ENCODE results near the gene PSME4.
A peak's percentile ranks its signal among the peaks of the same experiment; 100 is the strongest.
"Not testable (repeated sequence)": the region's sequence is repeated elsewhere in the genome, so short reads cannot be mapped to it uniquely, and the experiment has no call there.

The PSME4 gene

DNA sequence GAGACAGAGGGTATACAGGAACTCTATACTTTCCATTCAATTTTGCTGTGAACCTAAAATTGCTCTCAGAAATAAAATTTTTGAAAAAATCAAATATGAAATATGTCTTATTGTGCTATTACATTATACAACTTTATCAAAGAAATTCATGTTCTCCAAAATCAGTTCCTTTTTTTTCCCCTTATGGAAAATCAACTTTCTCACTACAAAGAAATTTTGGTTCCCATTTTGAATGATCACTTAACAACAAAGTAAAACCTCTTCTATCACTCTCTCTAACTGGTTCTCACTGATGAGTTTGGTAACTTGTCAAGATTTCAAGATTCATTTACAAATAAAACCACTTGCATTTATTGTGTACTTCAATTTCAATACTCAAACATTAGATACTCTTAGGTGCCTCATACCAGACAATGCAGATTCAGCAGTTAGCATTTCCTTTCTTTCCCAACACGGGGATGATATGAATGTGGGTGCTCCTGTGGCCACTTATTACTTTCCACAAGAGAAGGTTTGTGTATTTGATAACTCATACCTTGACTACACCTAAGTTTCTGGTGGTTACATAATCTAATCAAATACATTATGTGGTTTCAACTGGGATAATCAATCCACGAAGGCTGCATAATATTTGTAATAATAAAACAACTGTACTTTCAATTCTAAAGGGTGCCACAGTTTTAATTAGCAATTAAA is 6.4 kb downstream of the PSME4 start:
- no peak for TF ChIP-seq CTCF (IDR thresholded peaks at IDR 0.05; ENCODE audit: insufficient read depth, low read depth, low read length, missing control alignments)
- no peak overlapping the region for H3K4me3 ChIP-seq (ENCODE audit: low read length)
- DNase-seq (ENCODE audit: low read depth) = peak; percentile 73

DNA sequence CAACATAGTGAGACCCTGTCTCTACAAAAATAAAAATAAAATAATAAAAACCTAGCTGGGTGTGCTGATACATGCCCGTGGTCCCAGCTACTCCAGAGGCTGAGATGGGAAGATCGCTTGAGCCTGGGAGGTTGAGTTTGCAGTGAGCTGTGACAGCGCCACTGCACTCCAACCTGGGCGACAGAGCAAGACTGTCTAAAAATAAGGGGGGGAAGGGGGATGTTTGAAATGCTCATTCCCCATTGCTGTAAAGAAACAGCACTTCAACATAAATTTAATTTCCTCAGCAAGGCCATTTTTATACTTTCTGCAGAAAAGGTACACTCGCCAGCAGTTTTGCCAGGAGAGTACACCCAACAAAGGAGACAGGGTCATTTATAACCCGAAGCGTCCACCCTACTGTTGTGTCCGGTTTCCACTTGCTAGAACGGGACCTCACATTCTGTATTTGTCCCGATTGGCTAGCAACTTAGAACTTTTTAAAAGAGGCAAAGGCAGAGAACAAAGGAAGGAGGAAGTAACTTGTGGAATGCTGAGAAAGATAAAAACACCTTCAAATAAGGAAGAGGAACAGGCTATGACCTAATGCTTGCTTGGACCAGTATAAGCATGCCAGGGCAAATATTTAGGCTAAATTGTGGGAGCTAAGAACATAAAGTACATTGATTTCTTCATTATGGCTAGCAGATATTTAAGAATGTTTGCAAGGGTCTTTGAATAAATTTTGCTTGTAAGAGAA is 9.1 kb downstream of the PSME4 start:
- peak overlapping the region; percentile 31 for H3K4me3 ChIP-seq (ENCODE audit: low read length)
- DNase-seq (ENCODE audit: low read depth) = not testable (repeated sequence)

- DNase-seq (ENCODE audit: low read depth) = no peak
- no peak for TF ChIP-seq CTCF (IDR thresholded peaks at IDR 0.05; ENCODE audit: insufficient read depth, low read depth, low read length, missing control alignments)
- H3K4me3 ChIP-seq (ENCODE audit: low read length) = no peak overlapping the region
These were observed 10.3 kb downstream of the PSME4 start for GRCh38 chr2:53960476-53960875.

DNA sequence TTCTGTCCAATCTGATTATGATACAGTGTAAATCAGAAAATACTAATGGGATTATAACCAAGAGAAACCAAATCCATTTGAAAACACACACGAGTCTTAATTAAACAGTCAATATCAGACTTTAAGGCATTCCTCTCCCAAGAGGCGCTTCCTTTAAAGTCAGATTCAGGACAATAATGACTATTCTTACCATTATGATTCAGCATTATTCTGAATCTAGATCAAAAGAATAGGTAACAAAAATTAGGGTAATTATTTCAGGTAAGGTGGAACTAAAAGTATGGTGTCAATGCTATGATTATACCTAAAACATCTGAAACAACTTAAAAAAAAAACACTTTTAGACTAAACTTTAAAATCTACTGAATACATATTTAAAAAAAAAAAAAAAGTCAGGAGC is 12.3 kb downstream of the PSME4 start:
- H3K4me3 ChIP-seq (ENCODE audit: low read length) = no peak overlapping the region
- no peak for TF ChIP-seq CTCF (IDR thresholded peaks at IDR 0.05; ENCODE audit: insufficient read depth, low read depth, low read length, missing control alignments)
- no peak for DNase-seq (ENCODE audit: low read depth)

- no peak for DNase-seq (ENCODE audit: low read depth)
- no peak overlapping the region for H3K4me3 ChIP-seq (ENCODE audit: low read length)
- TF ChIP-seq CTCF (IDR thresholded peaks at IDR 0.05; ENCODE audit: insufficient read depth, low read depth, low read length, missing control alignments) = no peak
These were observed 18.3 kb downstream of the PSME4 start for GRCh38 chr2:53952519-53952918.

GRCh38 chr2:53949457-53949856 is 21.3 kb downstream of the PSME4 start:
- peak; percentile 46 for DNase-seq (ENCODE audit: low read depth)
- no peak for TF ChIP-seq CTCF (IDR thresholded peaks at IDR 0.05; ENCODE audit: insufficient read depth, low read depth, low read length, missing control alignments)
- no peak overlapping the region for H3K4me3 ChIP-seq (ENCODE audit: low read length)

GRCh38 chr2:53945538-53945937 is 25.3 kb downstream of the PSME4 start:
- TF ChIP-seq CTCF (IDR thresholded peaks at IDR 0.05; ENCODE audit: insufficient read depth, low read depth, low read length, missing control alignments) = no peak
- H3K4me3 ChIP-seq (ENCODE audit: low read length) = no peak overlapping the region
- DNase-seq (ENCODE audit: low read depth) = no peak
